Keratinocyte (primary cell): ENCODE results near the gene RPS21. TPM values are rescaled to one million over a fixed set of nuclear protein-coding genes. Genes with fewer than 3 reads are reported as not detected.

Experiments
- DNase-seq: peaks from one replicate; pipeline ENCODE4 v3.0.0-alpha.2; 2011; ENCODE audit warnings: low read depth, missing footprints, low spot score
- FAIRE-seq: peaks from 2 replicates; lab custom pipeline; 2011; peaks lifted over from hg19 to GRCh38; lab: Jason Lieb, UNC
- H2AFZ ChIP-seq: 2 replicates; pipeline ENCODE4 v1.6.0; 2012; ENCODE audit warnings: low read length, control low read depth, inconsistent platforms; ENCODE audit not compliant: control insufficient read depth
- H3K27ac ChIP-seq: 2 replicates; pipeline ENCODE4 v1.5.1; 2011; ENCODE audit warnings: low read length; ENCODE audit not compliant: control insufficient read depth, insufficient read depth
- H3K27me3 ChIP-seq: 3 replicates; pipeline ENCODE4 v1.6.0; 2011; ENCODE audit warnings: low read length; ENCODE audit not compliant: control insufficient read depth, insufficient read depth; ENCODE audit errors: extremely low read depth
- H3K36me3 ChIP-seq, 2 experiments: 2 replicates in 1 of 2; 3 replicates in 1 of 2; pipeline ENCODE4 v1.5.1; 2011; ENCODE audit warnings: low read length in 2 of 2, mild to moderate bottlenecking in 1 of 2; ENCODE audit not compliant: control insufficient read depth in 2 of 2, insufficient read depth in 2 of 2; ENCODE audit errors: extremely low read depth in 1 of 2
- H3K4me1 ChIP-seq: 3 replicates; pipeline ENCODE4 v1.5.1; 2011; ENCODE audit warnings: low read length; ENCODE audit not compliant: control insufficient read depth, insufficient read depth; ENCODE audit errors: extremely low read depth
- H3K4me2 ChIP-seq: 3 replicates; pipeline ENCODE4 v1.6.0; 2011; ENCODE audit warnings: low read depth, low read length; ENCODE audit not compliant: control insufficient read depth, insufficient read depth; ENCODE audit errors: extremely low read depth
- H3K4me3 ChIP-seq, 3 experiments: fragments of 200-600 bp in 1 of 3; sonication (generic) in 1 of 3; 2 replicates in 2 of 3; 3 replicates in 1 of 3; pipeline ENCODE4 v1.5.1; 2011 to 2016; ENCODE audit warnings: low read length in 3 of 3, mild to moderate bottlenecking in 3 of 3, control low read depth in 2 of 3, inconsistent platforms in 1 of 3, low read depth in 1 of 3, mixed read lengths in 1 of 3, mixed run types in 1 of 3, moderate library complexity in 1 of 3; ENCODE audit not compliant: control insufficient read depth in 2 of 3, insufficient read depth in 2 of 3; ENCODE audit errors: extremely low read depth in 1 of 3
- H3K79me2 ChIP-seq: 2 replicates; pipeline ENCODE4 v1.6.0; 2012; ENCODE audit warnings: low read length; ENCODE audit not compliant: control insufficient read depth, insufficient read depth
- H3K9ac ChIP-seq: 3 replicates; pipeline ENCODE4 v1.6.0; 2011; ENCODE audit warnings: low read length; ENCODE audit not compliant: control insufficient read depth, insufficient read depth; ENCODE audit errors: extremely low read depth
- H3K9me1 ChIP-seq: 3 replicates; pipeline ENCODE4 v1.6.0; 2011; ENCODE audit warnings: low read length; ENCODE audit not compliant: control insufficient read depth, insufficient read depth; ENCODE audit errors: extremely low read depth
- H3K9me3 ChIP-seq: 2 replicates; pipeline ENCODE4 v1.5.1; 2012; ENCODE audit warnings: low read depth, low read length; ENCODE audit not compliant: control insufficient read depth
- H4K20me1 ChIP-seq: 3 replicates; pipeline ENCODE4 v1.6.0; 2011; ENCODE audit warnings: low read length; ENCODE audit not compliant: control insufficient read depth, insufficient read depth; ENCODE audit errors: extremely low read depth
- EZH2 ChIP-seq: IDR thresholded peaks from one replicate; pipeline ENCODE4 v1.6.1; 2012; ENCODE audit warnings: inconsistent platforms, mild to moderate bottlenecking, low read length, moderate library complexity
- dilution Hi-C: fragments of 300-500 bp; cut with MboI; formaldehyde crosslinking; loops from one replicate; pipeline ENCODE4 v1.7.0; 2020; ENCODE audit warnings: low sequenced_read_pairs; ENCODE audit not compliant: extremely low pct_ligation_motif_present
- polyA plus RNA-seq, 5 experiments: library from polyadenylated mRNA; depleted of rRNA in 3 of 5; stranded (reverse) in 3 of 5; stranded (forward) in 1 of 5; unstranded in 1 of 5; fragments of >200 nt; gene quantifications; 1 replicate in 1 of 5; 2 replicates in 3 of 5; 3 replicates in 1 of 5; pipeline versions ENCODE4 v1.2.1 to v1.2.3, GENCODE V29; 2011 to 2012; ENCODE audit warnings: missing spikeins in 2 of 5, low read depth in 1 of 5, low replicate concordance in 1 of 5
- TF ChIP-seq, protein P1 (sequence below), 3 experiments: IDR thresholded peaks in 1 of 3; conservative IDR thresholded peaks in 1 of 3; optimal IDR thresholded peaks in 1 of 3; 2 replicates in 2 of 3; 3 replicates in 1 of 3; pipeline versions ENCODE3 to v1.5.1; 2011; ENCODE audit warnings: low read length in 3 of 3, mild to moderate bottlenecking in 3 of 3, moderate library complexity in 2 of 3, control low read depth in 1 of 3, inconsistent platforms in 1 of 3; ENCODE audit not compliant: insufficient read depth in 2 of 3; ENCODE audit errors: extremely low read depth in 1 of 3

RPS21 gene
- polyA plus RNA-seq, 1 donor (not counting 4 experiments of a cell fraction or from before 2014, with no cell fraction given): 3,874 TPM

DNA sequence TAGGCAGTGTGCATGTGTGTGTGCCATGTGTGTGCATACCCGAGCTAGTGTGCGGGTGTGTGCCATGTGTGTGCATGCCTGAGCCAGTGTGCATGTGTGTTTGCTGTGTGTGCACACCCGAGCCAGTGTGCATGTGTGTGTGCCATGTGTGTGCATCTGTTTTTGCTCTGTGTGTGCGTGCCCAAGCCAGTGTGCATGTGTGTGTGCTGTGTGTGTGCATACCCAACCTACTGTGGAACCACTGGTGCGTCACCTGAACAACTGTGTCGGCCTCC lies 34.8 kb downstream of the RPS21 start:
- no peaks in the 10 kb centered on the region for H3K4me1 ChIP-seq
- H3K27ac ChIP-seq: no peak overlapping the region
- H3K9ac ChIP-seq: no peak overlapping the region
- peaks cover 29% of the 10 kb centered on the region for H3K27me3 ChIP-seq
- TF ChIP-seq, protein P1, sequence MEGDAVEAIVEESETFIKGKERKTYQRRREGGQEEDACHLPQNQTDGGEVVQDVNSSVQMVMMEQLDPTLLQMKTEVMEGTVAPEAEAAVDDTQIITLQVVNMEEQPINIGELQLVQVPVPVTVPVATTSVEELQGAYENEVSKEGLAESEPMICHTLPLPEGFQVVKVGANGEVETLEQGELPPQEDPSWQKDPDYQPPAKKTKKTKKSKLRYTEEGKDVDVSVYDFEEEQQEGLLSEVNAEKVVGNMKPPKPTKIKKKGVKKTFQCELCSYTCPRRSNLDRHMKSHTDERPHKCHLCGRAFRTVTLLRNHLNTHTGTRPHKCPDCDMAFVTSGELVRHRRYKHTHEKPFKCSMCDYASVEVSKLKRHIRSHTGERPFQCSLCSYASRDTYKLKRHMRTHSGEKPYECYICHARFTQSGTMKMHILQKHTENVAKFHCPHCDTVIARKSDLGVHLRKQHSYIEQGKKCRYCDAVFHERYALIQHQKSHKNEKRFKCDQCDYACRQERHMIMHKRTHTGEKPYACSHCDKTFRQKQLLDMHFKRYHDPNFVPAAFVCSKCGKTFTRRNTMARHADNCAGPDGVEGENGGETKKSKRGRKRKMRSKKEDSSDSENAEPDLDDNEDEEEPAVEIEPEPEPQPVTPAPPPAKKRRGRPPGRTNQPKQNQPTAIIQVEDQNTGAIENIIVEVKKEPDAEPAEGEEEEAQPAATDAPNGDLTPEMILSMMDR (optimal IDR thresholded peaks at IDR 0.05 in 1 of 3, IDR thresholded peaks at IDR 0.05 in 1 of 3, conservative IDR thresholded peaks at IDR 0.05 in 1 of 3; ENCODE audit: extremely low read depth in 1 of 3, insufficient read depth in 2 of 3, low read length in 3 of 3): no peak
- no peak for TF ChIP-seq EZH2
- no peaks in the 10 kb centered on the region for H4K20me1 ChIP-seq
- H3K36me3 ChIP-seq: no peaks in the 10 kb centered on the region
- H3K79me2 ChIP-seq: no peaks in the 10 kb centered on the region
- no peak overlapping the region for H3K4me3 ChIP-seq
- DNase-seq: no peak
- no peak overlapping the region for H2AFZ ChIP-seq
- FAIRE-seq: no peak
- H3K4me2 ChIP-seq: no peak overlapping the region
- dilution Hi-C loops: no loop called here
- H3K9me3 ChIP-seq: no peaks in the 10 kb centered on the region
- no peaks in the 10 kb centered on the region for H3K9me1 ChIP-seq

DNA sequence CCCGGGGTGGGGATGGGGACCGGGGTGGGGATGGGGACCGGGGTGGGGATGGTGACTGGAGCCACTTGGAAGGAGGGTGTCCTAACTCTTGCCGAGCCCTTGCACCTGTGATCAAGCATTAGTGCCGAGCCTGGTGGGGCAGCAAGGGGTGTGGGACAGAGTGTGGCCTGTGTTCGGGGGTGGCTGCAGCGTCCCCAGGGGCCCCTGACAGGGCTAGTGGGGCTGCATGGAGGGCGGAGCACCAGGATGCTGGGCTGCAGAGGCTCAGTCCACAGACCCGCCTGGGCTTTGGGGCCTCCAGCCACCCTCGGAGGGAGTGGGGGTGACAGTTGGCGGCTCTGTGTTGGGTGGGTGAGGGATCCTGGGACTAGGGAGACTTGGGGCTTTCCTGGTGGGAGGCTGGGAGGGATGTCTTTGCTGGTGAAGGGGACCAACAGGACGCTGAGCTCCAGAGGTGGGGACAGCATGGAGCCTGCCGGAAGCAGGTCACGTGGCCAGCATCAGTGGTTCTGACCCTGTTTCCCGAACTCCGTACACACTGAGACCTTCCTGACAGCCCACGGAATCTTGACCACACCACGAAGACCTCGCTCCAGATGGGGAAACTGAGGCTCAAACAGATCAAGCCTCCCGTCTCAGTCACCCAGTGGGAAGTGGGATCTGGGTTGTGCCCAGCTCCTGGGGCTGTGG lies 35.9 kb downstream of the RPS21 start:
- H2AFZ ChIP-seq: no peak overlapping the region
- no peak for TF ChIP-seq EZH2
- TF ChIP-seq, protein P1 (optimal IDR thresholded peaks at IDR 0.05 in 1 of 3, IDR thresholded peaks at IDR 0.05 in 1 of 3, conservative IDR thresholded peaks at IDR 0.05 in 1 of 3; ENCODE audit: extremely low read depth in 1 of 3, insufficient read depth in 2 of 3, low read length in 3 of 3): no peak
- H3K4me1 ChIP-seq: peaks cover 7% of the 10 kb centered on the region

More for the DNA sequence above, 35.9 kb downstream of the RPS21 start:
- no peaks in the 10 kb centered on the region for H3K79me2 ChIP-seq
- H3K4me3 ChIP-seq: no peak overlapping the region
- H3K4me2 ChIP-seq: no peak overlapping the region
- H3K27me3 ChIP-seq: peaks cover 29% of the 10 kb centered on the region
- no peak overlapping the region for H3K9ac ChIP-seq
- FAIRE-seq (no peak), DNase-seq (no peak)
- H3K27ac ChIP-seq: no peak overlapping the region
- no peaks in the 10 kb centered on the region for H3K9me3 ChIP-seq
- H4K20me1 ChIP-seq: peaks cover 3% of the 10 kb centered on the region
- no peaks in the 10 kb centered on the region for H3K9me1 ChIP-seq
- no peaks in the 10 kb centered on the region for H3K36me3 ChIP-seq
- dilution Hi-C loops: no loop called here
